Psoas muscle (tissue), 8 donors: ENCODE measurements around the gene TMEM72. TPM values are rescaled to one million over a fixed set of nuclear protein-coding genes. Genes with fewer than 3 reads are reported as not detected.

Source experiments
- ATAC-seq, 4 donors: fragments of 200-7000 bp; cut with Tn5 transposase; one replicate each; pipeline ENCODE4 v1.9.1; 2020; ENCODE audit warnings: moderate library complexity in 3 of 4, mild to moderate bottlenecking in 2 of 4
- DNase-seq, 2 donors: peaks; one replicate each; pipeline ENCODE4 v3.0.0-alpha.2; 2020
- H3K27ac ChIP-seq: fragments of 200-600 bp; one replicate; pipeline ENCODE4 v1.8.0; 2022
- H3K27me3 ChIP-seq, 3 donors: fragments of 200-600 bp in 1 of 3; one replicate each; pipeline versions ENCODE4 v1.6.1 to v1.8.0; 2013 to 2022; ENCODE audit warnings: low read length in 2 of 3, mild to moderate bottlenecking in 2 of 3, moderate library complexity in 1 of 3; ENCODE audit not compliant: insufficient read depth in 3 of 3
- H3K36me3 ChIP-seq, 2 donors: fragments of 200-600 bp in 1 of 2; one replicate each; pipeline versions ENCODE4 v1.6.1 to v1.8.0; 2013 to 2022; ENCODE audit warnings: low read depth in 1 of 2, mild to moderate bottlenecking in 1 of 2, moderate library complexity in 1 of 2; ENCODE audit not compliant: insufficient read depth in 1 of 2
- H3K4me1 ChIP-seq: fragments of 200-600 bp; one replicate; pipeline ENCODE4 v1.8.0; 2022
- H3K4me3 ChIP-seq: fragments of 200-600 bp; one replicate; pipeline ENCODE4 v1.8.0; 2022; ENCODE audit warnings: mild to moderate bottlenecking
- H3K9me3 ChIP-seq: fragments of 200-600 bp; one replicate; pipeline ENCODE4 v1.8.0; 2022
- CTCF ChIP-seq: fragments of 200-600 bp; IDR thresholded peaks from one replicate; pipeline ENCODE4 v1.8.0; 2022; ENCODE audit warnings: antibody characterized with exemption
- WGBS, 3 donors: extraction: QIAGEN DNeasy Blood & Tissue Kit; methylation state at CpG; one replicate each; pipeline versions ENCODE4 v1.1.6 to v1.1.7; 2013; 5-methylcytosine and 5-hydroxymethylcytosine counted together
- intact Hi-C, 2 donors: fragments of 100-400 bp; cut with DNase I; formaldehyde crosslinking; loops; one replicate each; pipeline versions ENCODE4 v1.11.0 to v1.14.2; 2022
- polyA plus RNA-seq, 3 donors: library from polyadenylated mRNA; stranded (reverse); fragments of 200-250 nt; gene quantifications; one replicate each; pipeline ENCODE4 v1.2.3, GENCODE V29; 2013
- total RNA-seq, 4 donors: library from RNA; stranded (reverse); fragmentation: NEBNext Ultra II Directional in 2 of 4; extraction: Animal tissue kit (Norgen Biotek cat#: 25700) in 2 of 4; gene quantifications; one replicate each; pipeline versions ENCODE4 v1.2.1 to v1.2.4, GENCODE V29; 2021 to 2023
- donor health status: healthy with polysubstance abuse.
- donor health status: DM: no; HTN: no; CAD: no; lungs with moderate emphysema.
- donor health status: Bipolar disorder and iron deficiency.
- donor health status: healthy.
- donor health status: DM: yes; HTN: yes; CAD: no.
- donor health status: DM: no; HTN: no; CAD: no.
- donor health status: DM: no; HTN: no; CAD: no.
- donor health status: DM: yes; HTN: yes; CAD: no.

Gene TMEM72
- total and polyA plus RNA-seq, 7 donors, result not detected

GRCh38 chr10:44931621-44932516 is 20.7 kb downstream of the TMEM72 start:
- Histone ChIP-seq H3K36me3 (no peaks in the 10 kb centered on the region), H3K4me3 (no peak overlapping the region), H3K27me3 (no peaks in the 10 kb centered on the region), H3K27ac (no peak overlapping the region), H3K4me1 (peaks cover 18% of the 10 kb centered on the region), H3K9me3 (no peaks in the 10 kb centered on the region)
- WGBS, 3 donors, result 84 to 90% (median 85%) methylated on average over 10 of the region's 10 CpGs
- ATAC-seq (no peak), DNase-seq (no peak)
- intact Hi-C loops, result loop anchor here (1.0 to 2.0 kb wide), 2 partner anchors 43 kb away; no protein-coding TSS in a partner anchor
- no peak for TF ChIP-seq CTCF

- no peaks in the 10 kb centered on the region for H3K27me3 ChIP-seq
- ATAC-seq (peak; percentile 94 to 97 (median 96)), DNase-seq (peak; percentile 93 to 96)
- H3K27ac ChIP-seq, result no peak overlapping the region
- no peak overlapping the region for H3K4me3 ChIP-seq
- 35 to 40% (median 37%) methylated on average over 10 of the region's 10 CpGs for WGBS, 3 donors
- TF ChIP-seq CTCF, result peak; percentile 94
- no peaks in the 10 kb centered on the region for H3K36me3 ChIP-seq
- intact Hi-C loops, result loop anchor here (1.0 to 2.0 kb wide), 2 partner anchors 42 to 43 kb away; no protein-coding TSS in a partner anchor
- H3K4me1 ChIP-seq, result peaks cover 18% of the 10 kb centered on the region
- no peaks in the 10 kb centered on the region for H3K9me3 ChIP-seq
These were observed 21.6 kb downstream of the TMEM72 start for GRCh38 chr10:44932517-44933450.

- Histone ChIP-seq H3K4me1 (peaks cover 18% of the 10 kb centered on the region), H3K4me3 (no peak overlapping the region), H3K27ac (no peak overlapping the region), H3K36me3 (no peaks in the 10 kb centered on the region), H3K27me3 (no peaks in the 10 kb centered on the region), H3K9me3 (no peaks in the 10 kb centered on the region)
- DNase-seq (no peak), ATAC-seq (no peak)
- no peak for TF ChIP-seq CTCF
- WGBS, 3 donors, result 74 to 84% (median 82%) methylated on average over 9 of the region's 9 CpGs
- intact Hi-C loops, result loop anchor here in 1 of 2 donors (2.0 kb wide), 1 partner anchor 41 kb away; no protein-coding TSS in a partner anchor
These were observed 22.5 kb downstream of the TMEM72 start for GRCh38 chr10:44933451-44934321.
